Peyer's patch (tissue), 4 donors: ENCODE results near the gene UGT1A9. TPM values are rescaled to one million over a fixed set of nuclear protein-coding genes. Genes with fewer than 3 reads are reported as not detected.

Experiments
- DNase-seq, 3 donors: peaks; one replicate each; pipeline ENCODE4 v3.0.0-alpha.2; 2017 to 2019
- H3K27ac ChIP-seq, 4 donors: fragments of 200-600 bp; sonication (generic); one replicate each; pipeline ENCODE4 v1.5.1; 2016 to 2019
- H3K27me3 ChIP-seq, 2 donors: fragments of 200-600 bp; sonication (generic); one replicate each; pipeline ENCODE4 v1.5.1; 2019
- H3K36me3 ChIP-seq, 3 donors: fragments of 200-600 bp; sonication (generic); one replicate each; pipeline ENCODE4 v1.5.1; 2016 to 2019
- H3K4me1 ChIP-seq, 4 donors: fragments of 200-600 bp; sonication (generic); one replicate each; pipeline ENCODE4 v1.5.1; 2016 to 2019
- H3K4me3 ChIP-seq, 4 donors: fragments of 200-600 bp; sonication (generic); 1 replicate in 3 of 4; 2 replicates in 1 of 4; pipeline ENCODE4 v1.5.1; 2016 to 2019; ENCODE audit warnings: mild to moderate bottlenecking in 1 of 4
- H3K9me3 ChIP-seq, 4 donors: fragments of 200-600 bp; sonication (generic); one replicate each; pipeline ENCODE4 v1.5.1; 2016 to 2019; ENCODE audit warnings: mild to moderate bottlenecking in 1 of 4
- CTCF ChIP-seq, 6 experiments: fragments of 450-650 bp in 4 of 6; fragments of 200-600 bp in 2 of 6; sonication (generic) in 1 of 6; IDR thresholded peaks; one replicate each; pipeline ENCODE4 v1.5.1; 2017 to 2019; ENCODE audit warnings: antibody characterized with exemption in 6 of 6, mild to moderate bottlenecking in 3 of 6, moderate library complexity in 1 of 6
- POLR2A ChIP-seq, 2 donors: fragments of 450-650 bp; IDR thresholded peaks; one replicate each; pipeline ENCODE4 v1.5.1; 2017; ENCODE audit warnings: antibody characterized with exemption in 2 of 2, mild to moderate bottlenecking in 2 of 2, moderate library complexity in 2 of 2
- total RNA-seq, 4 donors: library from RNA; depleted of rRNA; stranded (reverse); fragments of >200 nt; gene quantifications; one replicate each; pipeline ENCODE4 v1.1.0, GENCODE V29; 2016

UGT1A9 gene
- total RNA-seq, 4 donors from 2014 or later = 4.1 to 17.3 (median 14.1) TPM

GRCh38 chr2:233792720-233793119 is 121.0 kb downstream of the UGT1A9 start:
- TF ChIP-seq POLR2A (IDR thresholded peaks at IDR 0.05) (no peak), CTCF (IDR thresholded peaks at IDR 0.05) (no peak)
- no peak for DNase-seq
- Histone ChIP-seq H3K9me3 (no peaks in the 10 kb centered on the region), H3K36me3 (no peaks in the 10 kb centered on the region), H3K27me3 (no peaks in the 10 kb centered on the region), H3K4me3 (no peak overlapping the region), H3K4me1 (no peaks in the 10 kb centered on the region), H3K27ac (no peak overlapping the region)

- no peaks in the 10 kb centered on the region for H3K4me1 ChIP-seq
- H3K4me3 ChIP-seq = no peak overlapping the region
- DNase-seq = no peak
- H3K27ac ChIP-seq = no peak overlapping the region
- no peaks in the 10 kb centered on the region for H3K27me3 ChIP-seq
- TF ChIP-seq CTCF (IDR thresholded peaks at IDR 0.05) (no peak), POLR2A (IDR thresholded peaks at IDR 0.05) (no peak)
- no peaks in the 10 kb centered on the region for H3K36me3 ChIP-seq
- H3K9me3 ChIP-seq = no peaks in the 10 kb centered on the region
These were observed 121.9 kb downstream of the UGT1A9 start for GRCh38 chr2:233793465-233794127.

GRCh38 chr2:233794128-233794658 is 122.5 kb downstream of the UGT1A9 start:
- no peak for DNase-seq
- no peak overlapping the region for H3K27ac ChIP-seq
- no peak overlapping the region for H3K4me3 ChIP-seq
- TF ChIP-seq POLR2A (IDR thresholded peaks at IDR 0.05) (no peak), CTCF (IDR thresholded peaks at IDR 0.05) (no peak)
- H3K27me3 ChIP-seq = no peaks in the 10 kb centered on the region
- no peaks in the 10 kb centered on the region for H3K36me3 ChIP-seq
- no peaks in the 10 kb centered on the region for H3K9me3 ChIP-seq
- H3K4me1 ChIP-seq = no peaks in the 10 kb centered on the region

GRCh38 chr2:233795735-233796171 is 124.1 kb downstream of the UGT1A9 start:
- Histone ChIP-seq H3K4me1 (no peaks in the 10 kb centered on the region), H3K4me3 (no peak overlapping the region), H3K9me3 (no peaks in the 10 kb centered on the region), H3K36me3 (no peaks in the 10 kb centered on the region), H3K27ac (no peak overlapping the region), H3K27me3 (no peaks in the 10 kb centered on the region)
- DNase-seq = peak in 1 of 3 donors; percentile 35
- TF ChIP-seq CTCF (IDR thresholded peaks at IDR 0.05) (no peak), POLR2A (IDR thresholded peaks at IDR 0.05) (no peak)

GRCh38 chr2:233796254-233796653 is 124.6 kb downstream of the UGT1A9 start:
- H3K36me3 ChIP-seq = no peaks in the 10 kb centered on the region
- H3K4me3 ChIP-seq = no peak overlapping the region
- H3K9me3 ChIP-seq = no peaks in the 10 kb centered on the region
- no peak overlapping the region for H3K27ac ChIP-seq
- DNase-seq = peak in 1 of 3 donors; percentile 16
- no peaks in the 10 kb centered on the region for H3K4me1 ChIP-seq
- TF ChIP-seq CTCF (IDR thresholded peaks at IDR 0.05) (no peak), POLR2A (IDR thresholded peaks at IDR 0.05) (no peak)
- no peaks in the 10 kb centered on the region for H3K27me3 ChIP-seq
